Karpas-422 (cell line): ENCODE results near the gene OR10K1. TPM values are rescaled to one million over a fixed set of nuclear protein-coding genes. Genes with fewer than 3 reads are reported as not detected.

Experiments used
- DNase-seq: peaks from one replicate; pipeline ENCODE4 v3.0.0-alpha.2; 2015
- H2AFZ ChIP-seq: fragments of 200-600 bp; sonication (generic); 2 replicates; pipeline ENCODE4 v1.6.1; 2014; ENCODE audit warnings: antibody characterized with exemption, low read length, mixed read lengths
- H3K27ac ChIP-seq: fragments of 200-600 bp; sonication (generic); 2 replicates; pipeline ENCODE4 v1.5.1; 2014; ENCODE audit warnings: mild to moderate bottlenecking, low read length, moderate library complexity
- H3K27me3 ChIP-seq: fragments of 200-600 bp; sonication (generic); 2 replicates; pipeline ENCODE4 v1.6.1; 2014; ENCODE audit warnings: low read length, mixed read lengths
- H3K36me3 ChIP-seq: fragments of 200-600 bp; sonication (generic); 2 replicates; pipeline ENCODE4 v1.6.1; 2014; ENCODE audit warnings: low read length, mixed read lengths; ENCODE audit not compliant: insufficient read depth
- H3K4me1 ChIP-seq: fragments of 200-600 bp; sonication (generic); 2 replicates; pipeline ENCODE4 v1.6.1; 2014; ENCODE audit warnings: mild to moderate bottlenecking, low read length, mixed read lengths
- H3K4me2 ChIP-seq: fragments of 200-600 bp; sonication (generic); 2 replicates; pipeline ENCODE4 v1.6.1; 2014; ENCODE audit warnings: low read length, low read depth, mild to moderate bottlenecking; ENCODE audit not compliant: poor library complexity, severe bottlenecking
- H3K4me3 ChIP-seq: fragments of 200-600 bp; sonication (generic); 2 replicates; pipeline ENCODE4 v1.5.1; 2014; ENCODE audit warnings: mild to moderate bottlenecking, antibody characterized with exemption, low read length, mixed read lengths
- H3K79me2 ChIP-seq: fragments of 200-600 bp; sonication (generic); 2 replicates; pipeline ENCODE4 v1.6.1; 2014; ENCODE audit warnings: mild to moderate bottlenecking, low read length, mixed read lengths
- H3K9ac ChIP-seq: fragments of 200-600 bp; sonication (generic); 2 replicates; pipeline ENCODE4 v1.6.0; 2014; ENCODE audit warnings: low read length
- H3K9me2 ChIP-seq: fragments of 200-600 bp; sonication (generic), shearing (Covaris generic); replicated peaks from 2 replicates; pipeline ENCODE4 v1.6.0; 2014; ENCODE audit warnings: mild to moderate bottlenecking, low read length, moderate library complexity; ENCODE audit not compliant: insufficient read depth
- H3K9me3 ChIP-seq: fragments of 300-700, 200-600 bp; sonication (generic); 2 replicates; pipeline ENCODE4 v1.6.1; 2014; ENCODE audit warnings: low read length, mixed read lengths
- H4K20me1 ChIP-seq: fragments of 200-600 bp; sonication (generic); 2 replicates; pipeline ENCODE4 v1.6.1; 2014; ENCODE audit warnings: mild to moderate bottlenecking, antibody characterized with exemption, low read length, low read depth; ENCODE audit not compliant: insufficient read depth
- total RNA-seq: library from RNA; depleted of rRNA; stranded (reverse); fragments of >200 nt; shearing (Covaris generic); gene quantifications from 2 replicates; pipeline ENCODE4 v1.2.3, GENCODE V29; 2014; ENCODE audit warnings: low replicate concordance

OR10K1 gene
- total RNA-seq, 1 experiment from 2014 or later, result not detected

- Histone ChIP-seq H3K4me3 (no peak overlapping the region), H3K4me2 (no peak overlapping the region), H3K27ac (no peak overlapping the region), H2AFZ (no peak overlapping the region), H4K20me1 (no peaks in the 10 kb centered on the region), H3K79me2 (no peaks in the 10 kb centered on the region), H3K27me3 (no peaks in the 10 kb centered on the region), H3K4me1 (no peaks in the 10 kb centered on the region), H3K9me2 (no peaks in the 10 kb centered on the region; the same call in 1 of the 2 replicates), H3K9me3 (no peaks in the 10 kb centered on the region), H3K36me3 (no peaks in the 10 kb centered on the region), H3K9ac (no peak overlapping the region)
- DNase-seq, result no peak
Observed at GRCh38 chr1:158445376-158445775, 16.3 kb upstream of the OR10K1 start.

DNA sequence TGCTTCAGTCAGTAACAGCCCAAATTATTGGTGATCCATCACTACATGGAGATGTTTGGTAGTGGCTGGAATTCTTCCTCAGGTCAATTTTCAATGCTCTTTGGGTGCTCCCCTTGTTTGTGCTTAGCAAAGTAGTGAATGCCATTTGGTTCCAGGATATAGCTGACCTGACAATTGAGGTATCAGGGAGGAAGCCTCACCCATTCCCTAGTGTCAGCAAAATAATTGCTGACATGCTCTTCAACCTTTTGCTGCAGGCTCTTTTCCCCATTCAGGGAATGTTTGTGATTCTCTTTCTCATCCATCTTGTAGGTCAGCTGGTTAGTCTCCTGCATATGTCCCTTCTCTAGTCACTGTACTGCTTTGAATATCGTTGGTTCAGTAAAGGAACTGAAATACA lies 7.1 kb upstream of the OR10K1 start:
- H3K9me3 ChIP-seq, result peaks cover 5% of the 10 kb centered on the region; the same call in 1 of the 2 replicates

DNA sequence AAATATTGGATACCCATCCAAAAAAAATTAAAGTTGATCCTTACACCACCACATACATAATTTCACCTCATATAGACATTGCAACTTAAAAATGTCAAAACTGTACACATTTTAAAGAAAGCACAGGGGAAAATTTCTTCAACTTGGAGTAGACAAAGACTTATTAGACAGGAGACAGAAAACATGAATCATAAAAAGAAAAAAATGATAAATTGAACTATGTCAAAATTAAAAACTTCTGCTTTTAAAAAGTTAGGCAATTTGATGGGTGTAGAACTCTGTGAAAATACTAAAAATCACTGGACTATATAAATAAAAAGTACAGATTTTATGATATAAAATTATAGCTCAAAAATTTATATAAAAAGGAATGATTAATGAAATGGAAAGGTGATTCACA lies 4.4 kb upstream of the OR10K1 start:
- Histone ChIP-seq H3K4me3 (no peak overlapping the region), H3K4me1 (no peaks in the 10 kb centered on the region), H3K9ac (no peak overlapping the region), H3K36me3 (no peaks in the 10 kb centered on the region), H4K20me1 (no peaks in the 10 kb centered on the region), H3K9me2 (no peaks in the 10 kb centered on the region), H3K27me3 (no peaks in the 10 kb centered on the region), H3K79me2 (no peaks in the 10 kb centered on the region), H3K4me2 (no peak overlapping the region), H2AFZ (no peak overlapping the region), H3K9me3 (no peaks in the 10 kb centered on the region), H3K27ac (no peak overlapping the region)
- DNase-seq, result no peak

More for the DNA sequence above, 7.1 kb upstream of the OR10K1 start:
- Histone ChIP-seq H4K20me1 (no peaks in the 10 kb centered on the region), H3K36me3 (no peaks in the 10 kb centered on the region), H2AFZ (no peak overlapping the region), H3K79me2 (no peaks in the 10 kb centered on the region), H3K27me3 (no peaks in the 10 kb centered on the region), H3K4me1 (no peaks in the 10 kb centered on the region), H3K27ac (no peak overlapping the region), H3K4me3 (no peak overlapping the region), H3K9me2 (no peaks in the 10 kb centered on the region; the same call in 1 of the 2 replicates), H3K9ac (no peak overlapping the region), H3K4me2 (no peak overlapping the region)
- DNase-seq, result no peak

- Histone ChIP-seq H3K9me2 (no peaks in the 10 kb centered on the region), H3K4me3 (no peak overlapping the region), H3K9me3 (no peaks in the 10 kb centered on the region), H4K20me1 (no peaks in the 10 kb centered on the region), H3K36me3 (no peaks in the 10 kb centered on the region), H3K79me2 (no peaks in the 10 kb centered on the region), H3K4me1 (no peaks in the 10 kb centered on the region), H3K27ac (no peak overlapping the region), H3K27me3 (no peaks in the 10 kb centered on the region), H2AFZ (no peak overlapping the region), H3K4me2 (no peak overlapping the region), H3K9ac (no peak overlapping the region)
- DNase-seq, result no peak
Observed at GRCh38 chr1:158458263-158458662, 3.4 kb upstream of the OR10K1 start.

DNA sequence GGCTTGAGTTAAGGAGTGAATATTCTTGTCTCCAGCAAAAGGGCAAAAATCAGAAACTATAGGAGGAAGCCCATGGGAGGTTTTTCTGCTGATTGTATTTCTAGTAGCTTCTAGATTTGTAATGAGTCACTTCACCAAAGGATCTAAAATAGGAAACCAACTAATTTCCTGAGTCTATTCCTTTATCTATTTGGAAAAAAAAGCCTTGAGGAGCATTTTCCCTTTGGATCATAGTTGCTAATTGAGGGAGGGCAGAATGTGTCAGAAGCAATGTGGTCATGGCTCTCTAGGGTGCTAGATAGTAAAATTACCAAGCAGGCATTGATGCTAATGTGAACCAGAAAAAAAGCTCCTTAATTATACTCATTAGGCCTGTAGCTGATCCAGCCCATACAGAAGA lies 10.3 kb downstream of the OR10K1 start, which contains the start of gene OR10R2:
Gene OR10R2 (plus strand): TSS at position 301 of the 400 bp plus-strand sequence. CDS start 106 bp downstream, outside the sequence.
- Histone ChIP-seq H3K79me2 (no peaks in the 10 kb centered on the region), H3K9me2 (no peaks in the 10 kb centered on the region), H3K27ac (no peak within 1 kb of the TSS), H3K9ac (no peak within 1 kb of the TSS), H4K20me1 (no peaks in the 10 kb centered on the region), H3K4me1 (no peaks in the 10 kb centered on the region), H3K4me2 (no peak within 1 kb of the TSS), H2AFZ (no peak within 1 kb of the TSS), H3K4me3 (no peak within 1 kb of the TSS), H3K9me3 (no peaks in the 10 kb centered on the region), H3K27me3 (no peaks in the 10 kb centered on the region), H3K36me3 (no peaks in the 10 kb centered on the region)
- DNase-seq, result no peak

DNA sequence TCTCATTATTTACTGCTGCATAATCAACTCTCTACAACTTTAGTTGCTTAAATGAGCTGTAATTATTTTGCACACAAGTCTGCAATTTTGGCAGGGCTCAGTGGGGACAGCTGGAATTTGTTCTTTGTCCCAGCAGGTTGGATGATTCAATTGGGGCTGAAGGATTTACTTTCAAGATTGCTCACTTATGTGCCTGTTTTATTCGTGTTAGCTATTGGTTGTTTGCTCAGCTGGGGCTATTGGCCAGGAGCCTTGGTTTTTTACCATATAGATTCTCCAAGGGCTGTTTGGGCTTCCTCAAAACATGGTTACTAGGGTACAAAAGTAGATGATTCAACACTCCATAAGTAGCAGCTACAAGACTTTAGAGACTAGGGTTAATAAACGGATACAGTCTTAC lies 23.8 kb downstream of the OR10K1 start:
- Histone ChIP-seq H3K36me3 (no peaks in the 10 kb centered on the region), H3K9me2 (no peaks in the 10 kb centered on the region), H3K79me2 (no peaks in the 10 kb centered on the region), H3K9ac (no peak overlapping the region), H3K4me3 (no peak overlapping the region), H3K27me3 (no peaks in the 10 kb centered on the region), H4K20me1 (no peaks in the 10 kb centered on the region), H3K4me2 (no peak overlapping the region), H3K9me3 (no peaks in the 10 kb centered on the region), H3K27ac (no peak overlapping the region), H3K4me1 (no peaks in the 10 kb centered on the region), H2AFZ (no peak overlapping the region)
- DNase-seq, result no peak

- no peak overlapping the region for H2AFZ ChIP-seq
- H3K4me2 ChIP-seq, result no peak overlapping the region
- no peak overlapping the region for H3K9ac ChIP-seq
- H3K27ac ChIP-seq, result no peak overlapping the region
- no peaks in the 10 kb centered on the region for H3K4me1 ChIP-seq
- no peaks in the 10 kb centered on the region for H3K36me3 ChIP-seq
- H3K27me3 ChIP-seq, result no peaks in the 10 kb centered on the region
- no peak for DNase-seq
- no peaks in the 10 kb centered on the region for H3K9me3 ChIP-seq
- H3K4me3 ChIP-seq, result no peak overlapping the region
- no peaks in the 10 kb centered on the region for H3K79me2 ChIP-seq
- H4K20me1 ChIP-seq, result no peaks in the 10 kb centered on the region
- H3K9me2 ChIP-seq, result no peaks in the 10 kb centered on the region
Observed at GRCh38 chr1:158491316-158491715, 29.7 kb downstream of the OR10K1 start.

GRCh38 chr1:158493054-158493453 lies 31.4 kb downstream of the OR10K1 start:
- Histone ChIP-seq H3K27me3 (no peaks in the 10 kb centered on the region), H3K4me2 (no peak overlapping the region), H3K27ac (no peak overlapping the region), H4K20me1 (no peaks in the 10 kb centered on the region), H2AFZ (no peak overlapping the region), H3K79me2 (no peaks in the 10 kb centered on the region), H3K9ac (no peak overlapping the region), H3K4me1 (no peaks in the 10 kb centered on the region), H3K9me2 (no peaks in the 10 kb centered on the region), H3K36me3 (no peaks in the 10 kb centered on the region), H3K9me3 (no peaks in the 10 kb centered on the region), H3K4me3 (no peak overlapping the region)
- DNase-seq, result no peak

DNA sequence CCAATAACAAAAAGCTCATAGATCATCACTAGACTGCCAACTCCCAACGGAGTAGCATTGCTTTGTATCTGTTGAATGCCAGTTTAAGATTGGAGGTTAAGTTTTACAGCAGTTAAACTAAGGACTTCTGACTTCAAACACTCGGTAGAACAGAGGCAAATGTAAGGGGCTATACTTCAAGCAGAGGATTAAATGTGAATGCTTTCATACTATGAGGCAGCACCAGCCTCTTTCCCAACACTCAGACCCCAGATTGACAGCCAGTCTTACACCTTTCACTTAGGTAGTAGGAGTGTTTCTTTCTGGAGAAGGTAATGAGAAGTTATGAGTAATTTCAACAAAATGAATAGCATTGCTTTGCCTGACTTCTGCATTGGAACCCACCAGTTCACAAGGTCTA lies 33.2 kb downstream of the OR10K1 start:
- Histone ChIP-seq H3K4me2 (no peak overlapping the region), H3K9me3 (no peaks in the 10 kb centered on the region), H3K4me3 (no peak overlapping the region), H3K27ac (no peak overlapping the region), H3K79me2 (no peaks in the 10 kb centered on the region), H3K27me3 (no peaks in the 10 kb centered on the region), H3K9ac (no peak overlapping the region), H4K20me1 (no peaks in the 10 kb centered on the region), H3K36me3 (no peaks in the 10 kb centered on the region), H3K9me2 (no peaks in the 10 kb centered on the region), H2AFZ (no peak overlapping the region), H3K4me1 (no peaks in the 10 kb centered on the region)
- DNase-seq, result no peak
